Superior temporal gyrus (tissue), 1 donor: Measurements from ENCODE around the gene PTCD1.
A peak's percentile ranks its signal among the peaks of the same experiment; 100 is the strongest.
"Not testable (repeated sequence)": the region's sequence is repeated elsewhere in the genome, so short reads cannot be mapped to it uniquely, and the experiment has no call there.

Experiments used
- DNase-seq: peaks from one replicate; pipeline ENCODE4 v3.0.0-alpha.2; 2016; ENCODE audit errors: extremely low spot score

The PTCD1 gene

GRCh38 chr7:99387912-99388311 lies 50.7 kb downstream of the PTCD1 start:
- DNase-seq, result no peak

- not testable (repeated sequence) for DNase-seq
These were observed 51.4 kb downstream of the PTCD1 start for GRCh38 chr7:99387239-99387635.

GRCh38 chr7:99386584-99387238 lies 51.9 kb downstream of the PTCD1 start:
- no peak for DNase-seq

GRCh38 chr7:99385564-99385963 lies 53.0 kb downstream of the PTCD1 start:
- DNase-seq, result no peak

- no peak for DNase-seq
These were observed 54.1 kb downstream of the PTCD1 start for GRCh38 chr7:99384523-99384922.

- no peak for DNase-seq
These were observed 54.7 kb downstream of the PTCD1 start for GRCh38 chr7:99383791-99384370.

- no peak for DNase-seq
These were observed 55.4 kb downstream of the PTCD1 start for GRCh38 chr7:99383203-99383602.

GRCh38 chr7:99381664-99382075 lies 56.9 kb downstream of the PTCD1 start:
- DNase-seq, result no peak

GRCh38 chr7:99380823-99381663 lies 57.6 kb downstream of the PTCD1 start:
- DNase-seq, result no peak

GRCh38 chr7:99380032-99380822 lies 58.4 kb downstream of the PTCD1 start:
- DNase-seq, result peak; percentile 61

GRCh38 chr7:99379693-99380031 lies 58.9 kb downstream of the PTCD1 start:
- not testable (repeated sequence) for DNase-seq

- no peak for DNase-seq
These were observed 59.5 kb downstream of the PTCD1 start for GRCh38 chr7:99379043-99379577.

GRCh38 chr7:99375070-99375807 lies 63.4 kb downstream of the PTCD1 start:
- no peak for DNase-seq

- DNase-seq, result no peak
These were observed 64.2 kb downstream of the PTCD1 start, which contains the start of gene ARPC1B for GRCh38 chr7:99374111-99375064. TSS of gene ARPC1B (plus strand) at chr7:99374730. CDS start at chr7:99385715, 10,985 bp downstream.

GRCh38 chr7:99373091-99374066 lies 65.2 kb downstream of the PTCD1 start:
- DNase-seq, result no peak

GRCh38 chr7:99372275-99373090 lies 66.1 kb downstream of the PTCD1 start:
- no peak for DNase-seq

- no peak for DNase-seq
These were observed 67.2 kb downstream of the PTCD1 start for GRCh38 chr7:99371376-99371920.
